Spleen (tissue), 7 donors: Measurements from ENCODE around the gene TNRC18.

ENCODE experiments used
- POLR2A ChIP-seq, 3 donors: fragments of 450-650 bp; IDR thresholded peaks; one replicate each; pipeline ENCODE4 v1.5.1; 2017; ENCODE audit warnings: antibody characterized with exemption in 3 of 3, mild to moderate bottlenecking in 1 of 3
- POLR2AphosphoS5 ChIP-seq, 3 donors: sonication (generic); formaldehyde crosslinking; IDR thresholded peaks; one replicate each; pipeline ENCODE4 v1.5.1; 2017; ENCODE audit warnings: antibody characterized with exemption in 3 of 3
- TF ChIP-seq, protein P1 (sequence below), 11 experiments: fragments of 200-600 bp in 7 of 11; fragments of 450-650 bp in 4 of 11; sonication (generic) in 4 of 11; IDR thresholded peaks in 8 of 11; conservative IDR thresholded peaks in 3 of 11; 1 replicate in 7 of 11; 2 replicates in 4 of 11; pipeline versions ENCODE4 v1.4.0 to v1.8.0; 2016 to 2021; ENCODE audit warnings: antibody characterized with exemption in 11 of 11, inconsistent platforms in 4 of 11, mild to moderate bottlenecking in 1 of 11
- donor health status: DM: no; HTN: no; CAD: no; lungs with moderate emphysema.
- donor health status: DM: no; HTN: no; CAD: no.
- donor health status: DM: no; HTN: no; CAD: no.

GRCh38 chr7:5397736-5398135 lies 25.9 kb downstream of the TNRC18 start:
- TF ChIP-seq POLR2A (IDR thresholded peaks at IDR 0.05) (no peak), POLR2AphosphoS5 (IDR thresholded peaks at IDR 0.05) (no peak)
- TF ChIP-seq, protein P1, sequence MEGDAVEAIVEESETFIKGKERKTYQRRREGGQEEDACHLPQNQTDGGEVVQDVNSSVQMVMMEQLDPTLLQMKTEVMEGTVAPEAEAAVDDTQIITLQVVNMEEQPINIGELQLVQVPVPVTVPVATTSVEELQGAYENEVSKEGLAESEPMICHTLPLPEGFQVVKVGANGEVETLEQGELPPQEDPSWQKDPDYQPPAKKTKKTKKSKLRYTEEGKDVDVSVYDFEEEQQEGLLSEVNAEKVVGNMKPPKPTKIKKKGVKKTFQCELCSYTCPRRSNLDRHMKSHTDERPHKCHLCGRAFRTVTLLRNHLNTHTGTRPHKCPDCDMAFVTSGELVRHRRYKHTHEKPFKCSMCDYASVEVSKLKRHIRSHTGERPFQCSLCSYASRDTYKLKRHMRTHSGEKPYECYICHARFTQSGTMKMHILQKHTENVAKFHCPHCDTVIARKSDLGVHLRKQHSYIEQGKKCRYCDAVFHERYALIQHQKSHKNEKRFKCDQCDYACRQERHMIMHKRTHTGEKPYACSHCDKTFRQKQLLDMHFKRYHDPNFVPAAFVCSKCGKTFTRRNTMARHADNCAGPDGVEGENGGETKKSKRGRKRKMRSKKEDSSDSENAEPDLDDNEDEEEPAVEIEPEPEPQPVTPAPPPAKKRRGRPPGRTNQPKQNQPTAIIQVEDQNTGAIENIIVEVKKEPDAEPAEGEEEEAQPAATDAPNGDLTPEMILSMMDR (IDR thresholded peaks at IDR 0.05 in 8 of 11, conservative IDR thresholded peaks at IDR 0.05 in 3 of 11): no peak
